Memory B cell (primary cell): Measurements from ENCODE around the gene SEM1.
"Not testable (repeated sequence)": the region's sequence is repeated elsewhere in the genome, so short reads cannot be mapped to it uniquely, and the experiment has no call there.

Source experiments
- ATAC-seq: fragments of 150-1000 bp; cut with Tn5 transposase; 2 replicates; pipeline ENCODE4 v1.10.0; 2021; ENCODE audit warnings: low read depth, mild to moderate bottlenecking, moderate library complexity
- DNase-seq, 2 donors: peaks; one replicate each; pipeline ENCODE4 v3.0.0; 2022; ENCODE audit warnings: low spot score in 2 of 2
- H3K27ac Mint-ChIP-seq: one replicate; pipeline ENCODE4 v1.8.0; 2022; ENCODE audit warnings: mild to moderate bottlenecking, moderate library complexity, mixed read lengths
- H3K27me3 Mint-ChIP-seq: one replicate; pipeline ENCODE4 v1.8.0; 2022; ENCODE audit warnings: mixed read lengths
- H3K36me3 Mint-ChIP-seq: one replicate; pipeline ENCODE4 v1.8.0; 2022; ENCODE audit warnings: mild to moderate bottlenecking, mixed read lengths
- H3K4me1 Mint-ChIP-seq: one replicate; pipeline ENCODE4 v1.8.0; 2022; ENCODE audit warnings: mixed read lengths
- H3K4me3 Mint-ChIP-seq: one replicate; pipeline ENCODE4 v1.8.0; 2022; ENCODE audit warnings: mild to moderate bottlenecking, moderate library complexity, mixed read lengths
- H3K9me3 Mint-ChIP-seq: one replicate; pipeline ENCODE4 v1.8.0; 2022; ENCODE audit warnings: mixed read lengths

The SEM1 gene

GRCh38 chr7:96720843-96721242 lies 11.2 kb upstream of the SEM1 start:
- peaks cover 10% of the 10 kb centered on the region for H3K27me3 Mint-ChIP-seq
- DNase-seq (no peak), ATAC-seq (no peak)
- H3K27ac Mint-ChIP-seq, result no peak overlapping the region
- no peaks in the 10 kb centered on the region for H3K36me3 Mint-ChIP-seq
- no peaks in the 10 kb centered on the region for H3K4me1 Mint-ChIP-seq
- H3K9me3 Mint-ChIP-seq, result peaks cover 4% of the 10 kb centered on the region
- no peak overlapping the region for H3K4me3 Mint-ChIP-seq

- Mint-ChIP-seq H3K4me1 (no peaks in the 10 kb centered on the region), H3K27me3 (peaks cover 10% of the 10 kb centered on the region), H3K36me3 (peaks cover 1% of the 10 kb centered on the region), H3K27ac (no peak overlapping the region), H3K4me3 (no peak overlapping the region), H3K9me3 (peaks cover 5% of the 10 kb centered on the region)
- ATAC-seq, result no peak
- DNase-seq, result no peak
Observed at GRCh38 chr7:96719164-96719563, 9.5 kb upstream of the SEM1 start.

- peaks cover 3% of the 10 kb centered on the region for H3K36me3 Mint-ChIP-seq
- H3K4me3 Mint-ChIP-seq, result no peak overlapping the region
- no peaks in the 10 kb centered on the region for H3K4me1 Mint-ChIP-seq
- DNase-seq, result no peak
- H3K27me3 Mint-ChIP-seq, result peaks cover 10% of the 10 kb centered on the region
- H3K27ac Mint-ChIP-seq, result no peak overlapping the region
- ATAC-seq, result no peak
- peaks cover 11% of the 10 kb centered on the region for H3K9me3 Mint-ChIP-seq
Observed at GRCh38 chr7:96718107-96719003, 8.7 kb upstream of the SEM1 start.

GRCh38 chr7:96713037-96713436 lies 3.4 kb upstream of the SEM1 start:
- no peak for ATAC-seq
- Mint-ChIP-seq H3K9me3 (peaks cover 17% of the 10 kb centered on the region), H3K36me3 (peaks cover 9% of the 10 kb centered on the region), H3K27ac (no peak overlapping the region), H3K4me1 (peaks cover 5% of the 10 kb centered on the region), H3K27me3 (peaks cover 2% of the 10 kb centered on the region), H3K4me3 (no peak overlapping the region)
- DNase-seq, result no peak

- Mint-ChIP-seq H3K9me3 (peaks cover 14% of the 10 kb centered on the region), H3K4me3 (no peak overlapping the region), H3K36me3 (peaks cover 16% of the 10 kb centered on the region), H3K4me1 (peaks cover 12% of the 10 kb centered on the region), H3K27ac (no peak overlapping the region), H3K27me3 (no peaks in the 10 kb centered on the region)
- ATAC-seq (no peak), DNase-seq (no peak)
Observed at GRCh38 chr7:96710544-96710943, 898 bp upstream of the SEM1 start.

GRCh38 chr7:96708872-96709271 lies 774 bp downstream of the SEM1 start:
- Mint-ChIP-seq H3K4me3 (peak overlapping the region; percentile 99), H3K4me1 (peaks cover 16% of the 10 kb centered on the region), H3K27me3 (no peaks in the 10 kb centered on the region), H3K27ac (peak overlapping the region; percentile 97), H3K36me3 (peaks cover 16% of the 10 kb centered on the region), H3K9me3 (peaks cover 9% of the 10 kb centered on the region)
- no peak for ATAC-seq
- DNase-seq, result no peak

GRCh38 chr7:96707901-96708774 lies 1.5 kb downstream of the SEM1 start:
- Mint-ChIP-seq H3K4me3 (peak overlapping the region; percentile 99), H3K36me3 (peaks cover 18% of the 10 kb centered on the region), H3K9me3 (peaks cover 7% of the 10 kb centered on the region), H3K27me3 (no peaks in the 10 kb centered on the region), H3K4me1 (peaks cover 19% of the 10 kb centered on the region), H3K27ac (no peak overlapping the region)
- no peak for ATAC-seq
- no peak for DNase-seq

- ATAC-seq (no peak), DNase-seq (no peak)
- H3K9me3 Mint-ChIP-seq, result no peaks in the 10 kb centered on the region
- no peak overlapping the region for H3K4me3 Mint-ChIP-seq
- no peaks in the 10 kb centered on the region for H3K27me3 Mint-ChIP-seq
- H3K4me1 Mint-ChIP-seq, result peaks cover 37% of the 10 kb centered on the region
- H3K36me3 Mint-ChIP-seq, result peaks cover 17% of the 10 kb centered on the region
- no peak overlapping the region for H3K27ac Mint-ChIP-seq
Observed at GRCh38 chr7:96701258-96701657, 8.4 kb downstream of the SEM1 start.

- H3K4me3 Mint-ChIP-seq, result no peak overlapping the region
- H3K4me1 Mint-ChIP-seq, result peaks cover 37% of the 10 kb centered on the region
- DNase-seq, result no peak
- no peak overlapping the region for H3K27ac Mint-ChIP-seq
- no peak for ATAC-seq
- no peaks in the 10 kb centered on the region for H3K9me3 Mint-ChIP-seq
- no peaks in the 10 kb centered on the region for H3K27me3 Mint-ChIP-seq
- H3K36me3 Mint-ChIP-seq, result peaks cover 14% of the 10 kb centered on the region
Observed at GRCh38 chr7:96700516-96700915, 9.1 kb downstream of the SEM1 start.

GRCh38 chr7:96699219-96699871 lies 10.3 kb downstream of the SEM1 start:
- H3K27ac Mint-ChIP-seq, result no peak overlapping the region
- no peaks in the 10 kb centered on the region for H3K27me3 Mint-ChIP-seq
- H3K4me3 Mint-ChIP-seq, result no peak overlapping the region
- H3K4me1 Mint-ChIP-seq, result peaks cover 33% of the 10 kb centered on the region
- DNase-seq (no peak), ATAC-seq (no peak)
- H3K9me3 Mint-ChIP-seq, result no peaks in the 10 kb centered on the region
- H3K36me3 Mint-ChIP-seq, result peaks cover 12% of the 10 kb centered on the region

- H3K27ac Mint-ChIP-seq, H3K27me3 Mint-ChIP-seq, H3K4me3 Mint-ChIP-seq, DNase-seq, H3K9me3 Mint-ChIP-seq, ATAC-seq: not testable (repeated sequence)
- Mint-ChIP-seq H3K36me3 (peaks cover 12% of the 10 kb centered on the region), H3K4me1 (peaks cover 29% of the 10 kb centered on the region)
Observed at GRCh38 chr7:96698449-96698848, 11.2 kb downstream of the SEM1 start.

- ATAC-seq (no peak), DNase-seq (no peak)
- Mint-ChIP-seq H3K27me3 (no peaks in the 10 kb centered on the region), H3K4me1 (peaks cover 29% of the 10 kb centered on the region), H3K9me3 (no peaks in the 10 kb centered on the region), H3K4me3 (no peak overlapping the region), H3K36me3 (peaks cover 12% of the 10 kb centered on the region), H3K27ac (no peak overlapping the region)
Observed at GRCh38 chr7:96697822-96698221, 11.8 kb downstream of the SEM1 start.

GRCh38 chr7:96695581-96695980 lies 14.1 kb downstream of the SEM1 start:
- Mint-ChIP-seq H3K27me3 (no peaks in the 10 kb centered on the region), H3K27ac (no peak overlapping the region), H3K4me3 (no peak overlapping the region), H3K36me3 (peaks cover 12% of the 10 kb centered on the region), H3K4me1 (peaks cover 18% of the 10 kb centered on the region), H3K9me3 (no peaks in the 10 kb centered on the region)
- ATAC-seq (no peak), DNase-seq (no peak)

GRCh38 chr7:96694082-96694481 lies 15.6 kb downstream of the SEM1 start:
- Mint-ChIP-seq H3K4me3 (no peak overlapping the region), H3K27me3 (no peaks in the 10 kb centered on the region), H3K4me1 (peaks cover 6% of the 10 kb centered on the region), H3K27ac (no peak overlapping the region), H3K9me3 (no peaks in the 10 kb centered on the region), H3K36me3 (peaks cover 9% of the 10 kb centered on the region)
- no peak for ATAC-seq
- no peak for DNase-seq
